ENCODE data around the gene EDN2.

Gene EDN2

DNA sequence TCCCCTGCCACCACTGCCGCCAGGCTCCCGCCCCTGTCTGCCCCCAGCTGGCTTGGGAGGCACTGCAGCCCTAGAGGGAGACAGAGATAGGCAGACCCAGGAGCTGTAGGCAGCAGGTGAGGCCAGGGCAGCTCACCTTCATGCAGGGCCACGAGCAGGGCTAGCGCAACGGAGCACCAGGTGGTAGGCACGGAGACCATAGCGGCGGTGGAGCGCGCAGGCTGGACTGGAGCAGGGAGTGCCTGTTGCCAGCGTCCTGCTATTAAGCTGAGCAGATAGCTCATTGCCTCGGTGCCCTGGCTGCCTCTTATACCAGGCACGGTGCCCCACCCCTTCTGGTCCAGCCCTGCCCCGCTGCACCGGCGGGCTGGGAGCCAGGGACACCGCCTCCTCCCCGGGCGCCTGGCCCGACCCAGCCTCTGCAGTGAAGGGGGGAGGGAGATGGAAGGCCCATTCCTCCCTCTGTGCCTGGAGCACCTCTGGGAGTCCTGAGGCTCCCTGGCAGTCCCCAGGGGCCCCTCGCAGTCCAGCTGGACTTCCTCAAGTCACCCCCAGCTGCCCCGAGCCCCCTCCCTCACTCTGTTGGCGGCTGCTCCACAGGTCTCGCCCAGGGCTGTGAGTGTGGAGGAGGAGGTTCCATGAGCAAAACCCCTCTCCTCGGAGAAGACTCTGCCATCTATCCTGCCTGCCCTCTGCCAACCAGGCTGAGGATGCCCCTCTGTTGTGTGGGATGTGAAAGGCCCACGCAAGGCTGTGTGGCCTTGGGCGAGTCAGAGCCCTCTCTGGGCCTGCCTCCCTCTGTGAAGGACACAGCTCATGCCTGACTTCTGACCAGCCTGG lies at the start of gene EDN2:
EDN2 (minus strand) TSS at position 282 of the 840 bp plus-strand sequence; CDS start at position 200, 82 bp downstream.
- peak; percentile 89 for DNase-seq

DNA sequence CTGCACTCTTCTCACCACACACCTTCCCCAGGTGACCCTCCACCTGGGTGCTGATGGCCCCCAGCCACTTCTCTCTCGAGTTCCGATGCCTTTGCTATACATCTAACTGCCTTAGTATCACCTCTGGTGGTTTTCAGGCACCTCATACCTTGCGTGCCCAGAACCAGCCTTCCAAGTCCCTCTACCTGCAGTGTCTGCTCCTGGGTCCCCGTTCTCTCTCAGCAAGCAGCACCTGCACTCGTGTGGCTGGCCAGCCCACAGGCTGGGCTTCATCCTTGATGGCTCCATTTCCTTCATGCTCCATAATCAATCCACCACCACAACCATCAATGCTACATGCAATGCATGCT lies 49.2 kb upstream of the EDN2 start:
- no peak for DNase-seq

DNA sequence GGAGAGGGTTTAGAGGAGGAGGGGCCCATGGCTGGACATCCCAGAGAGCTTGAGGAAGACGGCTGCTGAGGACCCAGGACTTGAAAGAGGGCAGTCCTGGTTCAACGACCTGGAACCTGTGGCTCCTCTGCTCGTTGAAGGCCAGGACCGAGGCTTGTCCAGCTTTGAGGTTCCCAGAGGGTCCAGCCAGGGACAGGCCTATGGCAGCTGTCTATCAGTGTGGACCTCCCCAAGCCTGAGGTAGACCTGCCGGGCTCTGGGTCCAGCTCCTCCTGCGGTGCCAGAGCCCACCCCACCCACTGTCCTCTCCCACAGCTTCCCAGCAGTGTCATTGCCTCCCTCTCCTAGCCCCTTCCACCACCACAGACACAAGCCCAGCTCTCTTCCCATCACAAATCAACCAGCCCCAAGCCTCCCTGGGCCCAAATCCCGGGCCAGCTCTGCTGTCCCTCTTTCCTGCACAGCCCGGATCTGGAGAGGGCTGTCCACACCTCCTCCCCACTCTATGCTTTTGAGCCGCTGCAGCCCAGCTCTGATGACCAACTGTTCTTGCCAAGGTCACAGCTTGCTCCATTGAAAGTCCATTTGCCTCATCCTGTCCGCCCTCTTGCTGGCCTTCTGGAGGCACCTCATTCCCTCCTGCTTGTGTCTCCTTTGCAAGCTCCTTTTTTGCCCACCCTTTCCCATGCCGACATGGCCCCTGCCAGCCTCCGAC lies 48.7 kb upstream of the EDN2 start:
- no peak for DNase-seq

DNA sequence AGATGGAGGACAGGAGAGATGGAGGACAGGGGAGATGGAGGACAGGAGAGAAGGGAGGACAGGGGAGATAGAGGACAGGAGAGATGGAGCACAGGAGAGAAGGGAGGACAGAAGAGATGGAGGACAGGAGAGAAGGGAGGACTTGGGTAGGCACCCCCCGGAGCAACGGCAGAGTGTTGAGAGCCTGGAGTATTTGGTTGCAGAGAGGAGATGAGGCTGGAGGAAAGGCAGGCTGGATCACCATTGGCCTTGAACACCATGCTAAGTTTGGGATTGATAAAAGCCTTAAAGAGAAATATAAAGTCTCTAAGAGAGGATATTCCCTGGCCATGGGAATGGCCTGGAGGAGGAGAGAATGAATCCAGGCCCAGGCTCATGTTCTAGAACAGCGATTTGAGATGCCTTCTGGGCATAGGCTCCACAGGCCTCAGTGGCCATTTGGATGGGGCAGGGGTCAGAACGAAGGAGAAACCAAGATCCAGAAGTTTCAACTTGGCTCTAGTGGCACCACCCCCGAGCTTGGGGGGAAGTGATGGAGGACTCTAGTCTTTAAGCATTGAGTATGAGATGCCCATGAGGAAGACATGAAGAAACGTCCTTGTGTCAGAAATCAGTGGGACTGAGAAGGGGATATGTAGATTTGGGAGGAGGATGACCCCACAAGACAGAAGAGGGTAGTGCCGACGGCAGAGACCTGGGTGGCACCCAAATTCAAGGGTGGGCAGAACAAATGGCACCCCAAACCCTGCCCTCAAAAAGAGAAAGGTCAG lies 47.9 kb upstream of the EDN2 start:
- no peak for DNase-seq

DNA sequence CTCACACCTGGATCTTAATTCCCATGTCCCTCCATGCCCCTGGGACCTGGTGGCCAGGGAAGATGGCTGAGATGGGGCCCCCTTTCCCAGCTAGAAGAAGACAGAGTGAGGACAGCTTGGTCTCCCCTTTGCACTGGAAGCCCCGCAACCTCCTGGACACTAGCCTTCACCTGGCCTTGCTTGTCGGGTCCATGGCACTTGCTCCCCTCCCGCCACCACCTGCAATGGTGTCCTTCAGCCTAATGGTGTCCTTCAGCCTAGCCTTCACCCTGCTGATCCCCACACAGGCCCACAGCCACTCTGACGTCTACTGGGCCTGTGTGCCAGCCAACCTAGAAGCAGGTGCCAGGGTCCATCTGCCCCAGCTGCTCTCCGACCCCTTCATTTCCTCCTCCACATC lies 45.9 kb upstream of the EDN2 start:
- no peak for DNase-seq

DNA sequence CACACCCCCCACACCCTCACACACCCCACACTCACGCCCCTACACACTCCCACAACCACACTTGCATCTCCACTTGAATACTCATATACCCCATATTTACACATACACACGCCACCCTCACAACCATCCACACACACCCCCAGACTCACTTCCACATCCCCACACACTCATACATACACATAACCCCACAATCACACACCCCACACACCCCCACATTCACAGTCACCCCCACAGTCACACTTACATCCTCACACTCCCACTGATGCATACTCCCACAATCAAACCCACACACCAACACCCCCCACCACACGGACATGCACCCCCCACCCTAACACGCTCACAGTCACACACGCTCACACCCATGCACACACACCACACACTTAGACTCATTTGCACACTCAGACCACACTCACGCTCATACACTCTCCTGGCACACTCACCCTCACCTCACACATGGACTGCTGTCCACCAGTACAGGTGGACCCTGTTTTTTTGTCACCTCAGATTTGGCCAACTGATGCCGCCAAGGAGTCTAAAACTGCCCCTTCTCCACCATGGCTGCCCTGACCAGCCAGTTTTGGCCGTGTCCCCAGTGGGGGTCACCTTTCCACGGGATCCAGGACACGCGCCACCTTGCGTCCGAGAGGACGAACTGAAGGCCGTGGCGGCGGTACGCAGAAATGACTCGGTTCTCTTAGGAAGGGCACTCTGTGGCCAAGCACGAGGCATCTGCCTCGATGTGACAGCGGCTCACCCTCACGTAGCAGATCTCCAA lies 45.3 kb upstream of the EDN2 start:
- no peak for DNase-seq

DNA sequence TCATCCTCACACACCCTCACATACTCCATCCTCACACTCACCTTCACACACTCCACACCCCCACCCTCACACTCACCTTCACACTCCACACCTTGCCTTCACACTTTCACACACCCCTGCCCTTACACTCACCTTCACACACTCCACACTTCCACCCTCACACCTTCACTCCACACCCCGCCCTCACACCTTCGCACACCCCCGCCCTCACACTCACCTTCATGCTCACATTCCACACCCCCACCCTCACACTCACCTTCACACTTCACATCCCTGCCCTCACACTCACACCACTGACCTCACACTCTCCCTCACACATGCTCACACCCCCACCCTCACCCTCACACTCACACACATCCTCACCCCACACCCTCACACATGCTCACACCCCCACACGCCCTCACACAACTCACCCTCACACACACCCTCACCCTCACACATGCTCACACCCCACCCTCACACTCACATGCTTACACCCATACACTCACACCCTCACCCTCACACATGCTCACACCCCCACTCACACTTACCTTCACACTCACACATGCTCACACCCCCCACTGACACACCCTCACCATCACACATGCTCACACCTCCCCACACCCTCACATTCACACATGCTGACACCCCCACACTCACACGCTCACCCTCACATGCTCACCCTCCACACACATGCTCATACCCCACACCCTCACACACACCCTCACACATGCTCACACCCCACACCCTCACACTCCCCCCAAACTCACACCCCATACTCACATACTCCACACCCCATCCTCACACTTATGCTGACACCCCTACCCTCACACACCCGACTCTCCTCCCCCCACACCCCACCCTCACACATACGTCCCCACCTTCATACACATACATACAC lies 44.5 kb upstream of the EDN2 start:
- DNase-seq, result no peak

DNA sequence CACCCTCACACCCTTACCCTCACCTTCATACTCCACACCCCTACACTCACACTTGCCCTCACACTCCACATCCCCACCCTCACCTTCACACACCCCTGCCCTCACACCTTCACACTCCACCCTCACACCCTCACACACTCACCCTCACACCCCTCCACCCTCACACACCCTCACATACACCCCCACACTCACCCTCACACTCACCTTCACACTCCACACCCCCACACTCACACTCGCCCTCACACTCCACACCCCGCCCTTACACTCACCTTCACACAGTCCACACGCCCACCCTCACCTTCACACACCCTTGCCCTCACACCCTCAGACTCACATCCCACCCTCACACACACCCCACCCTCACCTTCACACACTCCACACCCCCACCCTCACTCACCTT lies 43.6 kb upstream of the EDN2 start:
- no peak for DNase-seq

DNA sequence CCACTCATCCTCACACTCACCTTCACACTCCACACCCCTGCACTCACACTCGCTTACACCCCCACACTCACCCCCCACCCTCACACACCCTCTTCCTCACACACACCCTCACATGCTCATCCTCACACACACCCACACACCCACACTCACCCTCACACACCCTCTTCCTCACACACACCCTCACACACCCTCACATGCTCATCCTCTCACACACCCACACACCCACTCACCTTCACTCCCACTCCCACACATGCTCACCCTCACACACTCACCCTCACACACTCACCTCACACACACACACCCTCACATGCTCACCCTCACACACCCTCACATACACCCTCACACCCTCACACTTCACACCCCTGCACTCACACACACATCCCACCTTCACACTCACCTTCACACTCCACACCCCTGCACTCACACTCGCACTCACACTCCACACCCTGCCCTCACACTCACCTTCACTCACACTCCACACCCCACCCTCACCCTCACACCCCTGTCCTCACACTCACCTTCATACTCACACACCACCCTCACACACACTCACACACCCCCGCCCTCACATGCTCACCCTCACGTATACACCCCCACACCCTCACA lies 42.6 kb upstream of the EDN2 start:
- DNase-seq, result no peak

DNA sequence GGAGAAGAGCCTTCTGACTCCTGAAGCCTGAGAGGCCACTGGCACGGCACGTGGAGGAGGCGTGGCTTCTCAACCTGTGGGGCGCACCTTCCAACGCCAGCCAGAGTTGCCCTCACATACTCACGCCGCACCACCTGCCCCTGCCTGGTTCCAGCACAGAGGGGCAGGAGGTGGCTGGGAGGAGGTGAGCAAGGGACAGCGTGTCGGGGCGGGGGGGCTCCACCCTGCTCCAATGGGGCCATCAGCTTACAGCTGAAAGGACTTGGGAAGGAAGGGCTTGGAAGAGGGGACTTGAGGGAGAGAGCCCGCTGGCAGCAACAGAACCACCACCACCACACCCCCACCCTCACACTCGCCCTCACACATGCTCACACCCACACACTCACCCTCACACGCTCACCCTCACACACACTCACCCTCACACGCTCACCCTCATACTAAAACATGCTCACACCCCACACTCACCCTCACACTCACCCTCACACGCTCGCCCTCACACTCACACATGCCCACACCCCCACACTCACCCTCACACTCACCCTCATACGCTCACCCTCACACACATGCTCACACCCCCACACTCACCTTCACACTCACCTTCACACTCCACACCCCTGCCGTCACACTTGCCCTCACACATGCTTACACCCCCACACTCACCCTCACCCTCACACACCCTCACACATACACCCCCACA lies 41.6 kb upstream of the EDN2 start:
- peak; percentile 8 for DNase-seq

DNA sequence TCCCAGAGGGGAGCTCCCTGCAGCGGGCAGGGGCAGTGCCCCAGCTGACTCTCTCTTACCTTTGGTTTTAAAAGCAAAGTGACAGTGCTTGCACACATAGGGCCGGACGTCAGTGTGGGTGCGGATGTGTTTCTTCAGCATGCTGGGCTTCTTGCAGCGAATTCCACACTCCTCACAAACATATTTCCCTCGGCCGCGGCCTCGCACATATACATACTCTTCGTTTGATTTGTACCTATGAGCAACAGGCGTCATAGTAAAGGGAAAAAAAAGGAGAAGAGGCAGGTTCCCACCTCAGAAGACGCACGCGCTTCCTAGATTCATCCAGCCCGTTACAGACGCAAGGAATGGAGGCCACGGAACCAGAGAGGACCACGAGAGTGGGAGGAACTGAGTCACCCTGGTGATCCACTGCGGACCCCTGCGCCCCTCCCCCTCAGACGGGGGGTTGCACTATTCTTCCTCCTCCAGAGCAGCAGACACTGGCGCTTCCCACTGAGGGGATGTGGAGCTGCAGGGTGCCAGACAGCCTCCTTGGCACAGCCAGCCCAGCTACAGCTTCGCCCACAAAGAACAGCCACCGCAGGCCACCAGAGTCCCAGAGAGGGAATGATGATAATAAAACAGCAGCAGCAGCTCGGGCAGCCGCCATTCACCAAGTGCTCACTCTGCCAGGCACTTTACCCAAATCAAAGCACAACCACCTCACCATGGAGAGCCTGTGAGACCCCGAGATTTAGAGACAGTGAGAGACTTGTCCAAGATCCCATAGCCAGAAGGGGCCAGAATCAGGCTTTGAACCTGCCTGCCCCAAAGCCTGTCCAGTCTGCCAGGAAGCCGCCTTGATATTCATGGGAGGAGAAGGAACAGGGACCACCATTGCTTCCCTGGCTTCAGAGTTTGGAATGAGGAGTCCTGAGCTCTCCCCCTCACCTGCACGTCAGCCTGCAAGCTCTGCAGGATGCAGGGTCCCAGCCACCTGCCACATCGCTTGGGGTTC lies 40.5 kb upstream of the EDN2 start:
- no peak for DNase-seq

DNA sequence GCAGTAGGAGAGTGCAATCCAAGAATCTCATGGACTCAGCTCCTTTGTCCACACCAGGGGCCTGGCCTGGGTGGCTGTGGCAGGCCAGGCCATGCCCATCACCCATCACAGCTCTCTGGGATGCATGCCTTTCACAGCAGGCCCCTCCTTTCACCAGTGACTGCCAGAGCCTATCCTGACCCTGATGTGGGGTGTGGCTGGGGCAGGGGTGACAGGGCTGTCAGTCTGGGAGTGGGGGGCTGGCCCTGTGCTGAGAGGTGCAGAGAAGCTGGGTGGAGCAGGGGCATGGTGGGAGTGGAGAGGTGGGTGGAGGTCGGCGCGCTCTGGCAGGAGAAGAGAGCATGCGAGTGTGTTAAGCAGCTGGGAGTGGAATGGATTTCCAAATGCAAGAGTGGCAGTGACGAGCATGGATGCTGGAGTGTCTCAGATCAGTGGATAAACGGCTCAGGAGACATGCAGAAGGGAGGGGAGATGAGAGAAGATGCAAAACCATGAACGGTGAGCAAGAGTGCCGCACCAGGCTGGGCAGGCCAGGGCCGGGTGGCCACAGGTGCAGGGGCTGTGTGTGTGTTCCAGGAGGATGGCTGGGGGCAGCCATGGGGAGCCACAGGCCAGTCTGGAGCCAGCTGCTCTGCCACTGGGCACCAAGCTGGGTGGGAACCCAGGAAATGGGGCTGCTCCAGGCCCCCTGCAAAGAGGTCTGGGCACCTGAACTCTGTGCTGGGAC lies 39.6 kb upstream of the EDN2 start:
- DNase-seq, result no peak

DNA sequence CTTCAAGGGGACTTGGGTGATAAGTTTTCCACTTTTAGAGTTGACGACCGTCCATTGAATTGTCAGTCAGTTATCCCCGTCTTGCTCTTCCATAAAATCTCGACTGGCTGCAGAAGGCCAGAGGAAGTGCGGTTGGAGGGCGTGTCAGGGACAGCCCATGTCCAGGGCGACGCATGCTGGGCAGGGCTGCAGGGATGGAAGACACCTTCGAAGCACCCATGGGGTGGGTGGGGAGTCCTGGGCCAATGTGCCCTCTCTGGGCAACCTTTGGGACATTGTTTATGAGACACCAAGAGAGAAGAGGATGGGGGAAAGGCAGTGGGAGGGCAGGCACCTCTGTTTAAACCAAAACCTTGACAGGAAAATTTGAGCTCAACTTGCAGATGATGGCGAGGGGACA lies 38.6 kb upstream of the EDN2 start:
- DNase-seq, result no peak

DNA sequence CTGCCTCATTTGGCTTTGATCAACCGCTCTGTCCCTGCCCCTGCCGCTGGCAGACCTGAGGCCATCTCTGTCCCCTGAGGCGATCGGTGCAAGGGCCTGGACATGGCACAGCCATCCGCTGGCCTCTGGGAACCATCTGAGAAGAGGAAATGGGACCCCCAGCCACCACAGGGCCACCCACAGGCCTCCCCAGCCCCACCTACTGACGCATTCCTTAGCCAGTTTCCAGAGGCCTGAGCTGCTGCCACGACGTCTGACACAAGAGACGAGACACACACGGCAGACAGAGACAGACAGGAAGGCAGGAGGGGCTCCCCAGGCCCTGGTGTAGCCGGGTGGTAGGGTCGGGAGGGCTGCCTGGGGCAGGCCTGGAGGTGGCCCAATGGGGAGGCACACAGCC lies 37.3 kb upstream of the EDN2 start:
- no peak for DNase-seq

DNA sequence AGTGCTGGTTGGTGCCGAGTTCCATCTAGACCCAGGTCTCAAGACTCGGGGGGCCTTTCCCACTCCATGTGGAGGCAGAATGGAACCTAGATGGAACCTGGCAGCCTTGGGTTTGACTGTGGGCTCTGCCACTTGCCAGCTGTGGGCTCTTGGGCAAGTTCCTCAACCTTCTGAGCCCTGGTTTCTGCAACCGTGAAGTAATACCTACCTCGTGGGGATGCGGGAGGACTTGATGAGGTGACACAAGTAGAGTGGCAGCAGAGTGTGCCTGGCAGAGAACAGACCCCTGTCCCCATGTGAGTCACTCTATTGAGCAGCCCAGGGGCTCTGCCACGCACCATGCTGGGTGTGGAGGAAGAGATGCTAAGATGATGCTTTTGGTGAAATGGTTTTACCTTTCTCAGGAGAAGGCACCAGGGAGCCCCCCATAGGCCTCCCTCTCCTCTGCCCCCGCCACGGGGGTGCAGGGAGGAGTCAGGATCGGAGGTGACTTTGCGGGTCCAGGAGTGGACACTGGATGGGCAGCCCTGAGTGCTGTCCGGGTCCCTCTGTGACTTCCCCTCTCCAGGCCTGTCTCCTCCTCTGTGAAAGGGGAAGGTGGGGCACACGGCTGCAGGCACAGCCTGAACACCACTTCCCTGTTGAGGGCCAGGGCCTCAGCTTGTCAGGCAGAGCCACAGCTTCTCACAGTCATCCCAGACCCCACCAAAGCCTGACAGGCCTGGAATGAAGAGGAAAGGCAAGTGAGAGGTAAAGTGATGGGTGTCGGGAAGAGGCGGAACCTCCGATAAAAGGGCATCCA lies 36.7 kb upstream of the EDN2 start:
- no peak for DNase-seq

DNA sequence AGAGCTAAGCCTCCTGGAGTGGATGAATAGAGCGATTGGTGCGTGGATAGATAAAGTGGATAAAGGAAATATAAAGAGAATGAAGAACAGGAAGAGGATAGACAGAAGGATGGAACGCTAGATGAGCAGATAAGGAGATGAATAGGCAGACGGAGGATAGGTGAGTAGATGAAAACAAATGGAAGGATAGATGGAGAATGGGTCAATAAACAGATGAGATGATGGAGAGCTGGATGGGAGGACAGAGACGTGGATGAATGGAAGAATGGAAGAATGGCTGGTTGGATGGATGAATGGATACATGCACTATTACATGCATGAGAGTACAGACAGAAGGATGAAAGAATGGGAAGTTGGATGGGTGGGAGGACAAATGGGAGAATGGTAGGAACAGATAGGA lies 35.2 kb upstream of the EDN2 start:
- DNase-seq, result no peak

DNA sequence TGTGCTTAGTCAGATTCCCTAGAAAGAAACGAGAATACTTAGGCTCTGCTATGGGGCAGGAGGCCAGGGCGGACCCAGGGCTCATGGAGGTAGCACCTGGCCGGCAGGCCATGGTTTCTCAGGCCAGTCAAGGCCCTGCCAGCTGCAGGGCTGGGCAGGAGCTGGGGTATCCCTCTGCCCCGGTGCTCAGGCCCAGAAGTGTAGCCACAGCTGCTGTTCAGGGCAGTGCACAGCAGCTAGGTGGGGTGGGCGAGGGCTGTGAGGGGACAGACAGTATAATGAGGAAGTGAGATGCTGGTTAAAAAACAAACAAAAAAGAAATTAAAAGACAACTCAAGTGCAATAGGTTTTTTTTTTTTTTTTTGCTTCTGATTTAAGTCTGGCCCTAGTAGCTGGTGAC lies 34.0 kb upstream of the EDN2 start:
- DNase-seq, result no peak

DNA sequence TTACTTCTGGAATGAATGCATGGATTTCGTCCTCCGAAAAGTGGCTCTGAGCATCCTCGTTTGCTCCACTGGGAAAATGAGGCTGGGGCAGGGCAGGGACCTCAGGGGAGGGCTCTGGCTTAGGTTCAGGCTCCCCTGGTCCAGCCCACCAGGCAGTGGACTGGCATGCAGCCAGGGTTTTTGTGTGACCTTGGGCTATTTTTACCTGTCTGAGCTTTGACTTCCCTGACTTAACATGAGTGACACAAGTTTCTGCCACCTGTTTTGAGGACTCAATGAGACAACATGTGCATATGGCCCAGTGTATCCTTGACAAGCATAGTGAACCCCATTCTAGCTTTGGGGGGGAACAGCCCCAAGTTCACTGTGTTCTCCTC lies 32.6 kb upstream of the EDN2 start:
- peak; percentile 36 for DNase-seq
